ENCODE measurements around the gene BAHCC1.

Gene BAHCC1

DNA sequence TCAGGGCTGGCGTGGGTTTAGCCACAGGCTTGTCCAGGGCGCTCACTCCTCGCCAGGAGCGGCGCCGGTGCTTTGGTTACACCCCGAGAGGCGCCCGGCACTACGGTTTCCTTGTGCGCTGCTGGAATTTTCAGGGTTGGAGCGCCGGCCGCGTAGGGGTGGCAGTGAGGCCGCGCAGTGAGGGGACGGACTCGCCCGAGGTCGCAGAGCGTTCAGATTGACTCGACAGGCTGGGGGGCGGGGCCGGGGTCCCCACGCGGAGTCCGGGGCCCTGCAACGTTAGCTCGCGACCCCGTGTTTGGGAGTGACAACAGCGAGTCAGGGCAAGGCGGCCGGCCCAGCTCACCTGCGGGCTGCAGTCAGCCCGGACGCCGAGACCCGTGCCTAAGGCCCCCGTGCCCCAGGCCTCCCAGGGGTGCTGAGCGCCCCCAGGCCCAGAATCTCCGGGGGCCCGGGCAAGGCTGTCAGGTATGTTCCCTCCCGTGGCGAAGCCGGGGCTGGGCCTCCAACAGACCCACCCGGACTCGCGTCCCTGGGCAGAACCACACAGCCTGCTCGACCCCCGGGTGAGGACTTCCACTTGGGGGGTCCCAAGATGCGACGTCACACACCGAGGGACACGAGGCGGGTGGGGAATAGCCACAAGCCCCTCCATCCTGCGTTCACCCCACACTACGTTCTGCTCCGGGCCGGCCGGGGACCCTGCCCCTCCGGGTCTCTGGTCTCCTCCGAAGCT, 118.7 kb downstream of the BAHCC1 start (continued):
- TF ChIP-seq, protein P1, sequence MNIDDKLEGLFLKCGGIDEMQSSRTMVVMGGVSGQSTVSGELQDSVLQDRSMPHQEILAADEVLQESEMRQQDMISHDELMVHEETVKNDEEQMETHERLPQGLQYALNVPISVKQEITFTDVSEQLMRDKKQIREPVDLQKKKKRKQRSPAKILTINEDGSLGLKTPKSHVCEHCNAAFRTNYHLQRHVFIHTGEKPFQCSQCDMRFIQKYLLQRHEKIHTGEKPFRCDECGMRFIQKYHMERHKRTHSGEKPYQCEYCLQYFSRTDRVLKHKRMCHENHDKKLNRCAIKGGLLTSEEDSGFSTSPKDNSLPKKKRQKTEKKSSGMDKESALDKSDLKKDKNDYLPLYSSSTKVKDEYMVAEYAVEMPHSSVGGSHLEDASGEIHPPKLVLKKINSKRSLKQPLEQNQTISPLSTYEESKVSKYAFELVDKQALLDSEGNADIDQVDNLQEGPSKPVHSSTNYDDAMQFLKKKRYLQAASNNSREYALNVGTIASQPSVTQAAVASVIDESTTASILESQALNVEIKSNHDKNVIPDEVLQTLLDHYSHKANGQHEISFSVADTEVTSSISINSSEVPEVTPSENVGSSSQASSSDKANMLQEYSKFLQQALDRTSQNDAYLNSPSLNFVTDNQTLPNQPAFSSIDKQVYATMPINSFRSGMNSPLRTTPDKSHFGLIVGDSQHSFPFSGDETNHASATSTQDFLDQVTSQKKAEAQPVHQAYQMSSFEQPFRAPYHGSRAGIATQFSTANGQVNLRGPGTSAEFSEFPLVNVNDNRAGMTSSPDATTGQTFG (tag by site-specific recombination; IDR thresholded peaks at IDR 0.05; ENCODE audit: borderline replicate concordance) = no peak
- TF ChIP-seq ZNF549 (tag by site-specific recombination; IDR thresholded peaks at IDR 0.05) (no peak), ZNF837 (tag by site-specific recombination; IDR thresholded peaks at IDR 0.05) (no peak), ZNF654 (tag by site-specific recombination; IDR thresholded peaks at IDR 0.05; ENCODE audit: low read depth) (no peak), ZNF768 (tag by site-specific recombination; IDR thresholded peaks at IDR 0.05) (0 out of 2 replicates have a peak, but pooled peaks have one; percentile 6), ZNF354C (tag by site-specific recombination; IDR thresholded peaks at IDR 0.05; ENCODE audit: borderline replicate concordance, low read depth) (no peak), SP3 (tag by site-specific recombination; IDR thresholded peaks at IDR 0.05) (peak; percentile 43), KLF10 (tag by site-specific recombination; IDR thresholded peaks at IDR 0.05) (no peak; the same call in 1 of the 2 replicates), BCL11B (tag by site-specific recombination; IDR thresholded peaks at IDR 0.05; ENCODE audit: low read depth) (peak; percentile 81; the same call in 1 of the 2 replicates), ZNF558 (tag by site-specific recombination; IDR thresholded peaks at IDR 0.05) (no peak), REPIN1 (tag by site-specific recombination; IDR thresholded peaks at IDR 0.05; ENCODE audit: low read depth) (no peak), ZBTB20 (tag by site-specific recombination; IDR thresholded peaks at IDR 0.05) (peak; percentile 99), KLF16 (tag by site-specific recombination; IDR thresholded peaks at IDR 0.05) (0 out of 2 replicates have a peak, but pooled peaks have one; percentile 35), ZFHX2 (tag by site-specific recombination; conservative IDR thresholded peaks at IDR 0.05) (no peak), ZNF529 (tag by site-specific recombination; IDR thresholded peaks at IDR 0.05; ENCODE audit: insufficient replicate concordance) (no peak), ZNF140 (tag by site-specific recombination; IDR thresholded peaks at IDR 0.05) (no peak), ZNF202 (tag by site-specific recombination; IDR thresholded peaks at IDR 0.05; ENCODE audit: borderline replicate concordance) (no peak), SALL2 (tag by site-specific recombination; IDR thresholded peaks at IDR 0.05; ENCODE audit: borderline replicate concordance) (no peak), ZBTB48 (tag by site-specific recombination; IDR thresholded peaks at IDR 0.05) (0 out of 2 replicates have a peak, but pooled peaks have one; percentile 56), ZNF311 (tag by site-specific recombination; IDR thresholded peaks at IDR 0.05; ENCODE audit: borderline replicate concordance) (no peak), ZBTB8A (tag by site-specific recombination; IDR thresholded peaks at IDR 0.05) (peak; percentile 19), ZNF266 (tag by site-specific recombination; IDR thresholded peaks at IDR 0.05; ENCODE audit: low read depth) (no peak), KLF9 (tag by site-specific recombination; IDR thresholded peaks at IDR 0.05; ENCODE audit: low read depth) (peak; percentile 16; the same call in 1 of the 2 replicates)
- TF ChIP-seq, protein P2, sequence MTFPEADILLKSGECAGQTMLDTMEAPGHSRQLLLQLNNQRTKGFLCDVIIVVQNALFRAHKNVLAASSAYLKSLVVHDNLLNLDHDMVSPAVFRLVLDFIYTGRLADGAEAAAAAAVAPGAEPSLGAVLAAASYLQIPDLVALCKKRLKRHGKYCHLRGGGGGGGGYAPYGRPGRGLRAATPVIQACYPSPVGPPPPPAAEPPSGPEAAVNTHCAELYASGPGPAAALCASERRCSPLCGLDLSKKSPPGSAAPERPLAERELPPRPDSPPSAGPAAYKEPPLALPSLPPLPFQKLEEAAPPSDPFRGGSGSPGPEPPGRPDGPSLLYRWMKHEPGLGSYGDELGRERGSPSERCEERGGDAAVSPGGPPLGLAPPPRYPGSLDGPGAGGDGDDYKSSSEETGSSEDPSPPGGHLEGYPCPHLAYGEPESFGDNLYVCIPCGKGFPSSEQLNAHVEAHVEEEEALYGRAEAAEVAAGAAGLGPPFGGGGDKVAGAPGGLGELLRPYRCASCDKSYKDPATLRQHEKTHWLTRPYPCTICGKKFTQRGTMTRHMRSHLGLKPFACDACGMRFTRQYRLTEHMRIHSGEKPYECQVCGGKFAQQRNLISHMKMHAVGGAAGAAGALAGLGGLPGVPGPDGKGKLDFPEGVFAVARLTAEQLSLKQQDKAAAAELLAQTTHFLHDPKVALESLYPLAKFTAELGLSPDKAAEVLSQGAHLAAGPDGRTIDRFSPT (tag by site-specific recombination; IDR thresholded peaks at IDR 0.05) = peak; percentile 44; the same call in 1 of the 2 replicates
- TF ChIP-seq, protein P3, sequence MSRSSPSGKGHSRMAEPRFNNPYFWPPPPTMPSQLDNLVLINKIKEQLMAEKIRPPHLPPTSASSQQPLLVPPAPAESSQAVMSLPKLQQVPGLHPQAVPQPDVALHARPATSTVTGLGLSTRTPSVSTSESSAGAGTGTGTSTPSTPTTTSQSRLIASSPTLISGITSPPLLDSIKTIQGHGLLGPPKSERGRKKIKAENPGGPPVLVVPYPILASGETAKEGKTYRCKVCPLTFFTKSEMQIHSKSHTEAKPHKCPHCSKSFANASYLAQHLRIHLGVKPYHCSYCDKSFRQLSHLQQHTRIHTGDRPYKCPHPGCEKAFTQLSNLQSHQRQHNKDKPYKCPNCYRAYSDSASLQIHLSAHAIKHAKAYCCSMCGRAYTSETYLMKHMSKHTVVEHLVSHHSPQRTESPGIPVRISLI (tag by site-specific recombination; IDR thresholded peaks at IDR 0.05) = no peak
- TF ChIP-seq, protein P4, sequence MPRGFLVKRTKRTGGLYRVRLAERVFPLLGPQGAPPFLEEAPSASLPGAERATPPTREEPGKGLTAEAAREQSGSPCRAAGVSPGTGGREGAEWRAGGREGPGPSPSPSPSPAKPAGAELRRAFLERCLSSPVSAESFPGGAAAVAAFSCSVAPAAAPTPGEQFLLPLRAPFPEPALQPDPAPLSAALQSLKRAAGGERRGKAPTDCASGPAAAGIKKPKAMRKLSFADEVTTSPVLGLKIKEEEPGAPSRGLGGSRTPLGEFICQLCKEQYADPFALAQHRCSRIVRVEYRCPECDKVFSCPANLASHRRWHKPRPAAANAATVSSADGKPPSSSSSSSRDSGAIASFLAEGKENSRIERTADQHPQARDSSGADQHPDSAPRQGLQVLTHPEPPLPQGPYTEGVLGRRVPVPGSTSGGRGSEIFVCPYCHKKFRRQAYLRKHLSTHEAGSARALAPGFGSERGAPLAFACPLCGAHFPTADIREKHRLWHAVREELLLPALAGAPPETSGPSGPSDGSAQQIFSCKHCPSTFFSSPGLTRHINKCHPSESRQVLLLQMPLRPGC (tag by site-specific recombination; IDR thresholded peaks at IDR 0.05) = peak; percentile 51; the same call in 1 of the 2 replicates
- TF ChIP-seq, protein P5, sequence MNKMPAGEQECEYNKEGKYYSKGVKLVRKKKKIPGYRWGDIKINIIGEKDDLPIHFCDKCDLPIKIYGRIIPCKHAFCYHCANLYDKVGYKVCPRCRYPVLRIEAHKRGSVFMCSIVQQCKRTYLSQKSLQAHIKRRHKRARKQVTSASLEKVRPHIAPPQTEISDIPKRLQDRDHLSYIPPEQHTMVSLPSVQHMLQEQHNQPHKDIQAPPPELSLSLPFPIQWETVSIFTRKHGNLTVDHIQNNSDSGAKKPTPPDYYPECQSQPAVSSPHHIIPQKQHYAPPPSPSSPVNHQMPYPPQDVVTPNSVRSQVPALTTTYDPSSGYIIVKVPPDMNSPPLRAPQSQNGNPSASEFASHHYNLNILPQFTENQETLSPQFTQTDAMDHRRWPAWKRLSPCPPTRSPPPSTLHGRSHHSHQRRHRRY (tag by site-specific recombination; IDR thresholded peaks at IDR 0.05) = no peak
- TF ChIP-seq, protein P6, sequence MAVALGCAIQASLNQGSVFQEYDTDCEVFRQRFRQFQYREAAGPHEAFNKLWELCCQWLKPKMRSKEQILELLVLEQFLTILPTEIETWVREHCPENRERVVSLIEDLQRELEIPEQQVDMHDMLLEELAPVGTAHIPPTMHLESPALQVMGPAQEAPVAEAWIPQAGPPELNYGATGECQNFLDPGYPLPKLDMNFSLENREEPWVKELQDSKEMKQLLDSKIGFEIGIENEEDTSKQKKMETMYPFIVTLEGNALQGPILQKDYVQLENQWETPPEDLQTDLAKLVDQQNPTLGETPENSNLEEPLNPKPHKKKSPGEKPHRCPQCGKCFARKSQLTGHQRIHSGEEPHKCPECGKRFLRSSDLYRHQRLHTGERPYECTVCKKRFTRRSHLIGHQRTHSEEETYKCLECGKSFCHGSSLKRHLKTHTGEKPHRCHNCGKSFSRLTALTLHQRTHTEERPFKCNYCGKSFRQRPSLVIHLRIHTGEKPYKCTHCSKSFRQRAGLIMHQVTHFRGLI (tag by site-specific recombination; IDR thresholded peaks at IDR 0.05) = peak; percentile 37; the same call in 1 of the 2 replicates

Data from HEK293 (cell line).